ENCODE measurements around the gene EXOSC10. TPM values are rescaled to one million over a fixed set of nuclear protein-coding genes. Genes with fewer than 3 reads are reported as not detected.
"Not testable (repeated sequence)": the region's sequence is repeated elsewhere in the genome, so short reads cannot be mapped to it uniquely, and the experiment has no call there.

Gene EXOSC10
- total and polyA plus RNA-seq, 2 donors (not counting 3 experiments of a cell fraction or from before 2014, with no cell fraction given) = 74.9 to 103 TPM

GRCh38 chr1:11019971-11020370, 79.7 kb downstream of the EXOSC10 start:
- DNase-seq (ENCODE audit: low read depth, low spot score) (no peak), FAIRE-seq (no peak)
- CTCF ChIA-PET = no interaction called here
- H3K4me1 ChIP-seq (ENCODE audit: control insufficient read depth, extremely low read depth, insufficient read depth, low read length) = no peaks in the 10 kb centered on the region
- intact Hi-C loops (cut with micrococcal nuclease) = no loop called here
- TF ChIP-seq CTCF (IDR thresholded peaks at IDR 0.05; ENCODE audit: extremely low read depth in 1 of 2, insufficient read depth in 1 of 2, low read depth in 1 of 2, low read length in 2 of 2) (no peak), MAX (IDR thresholded peaks at IDR 0.05; ENCODE audit: insufficient read depth, insufficient read length) (no peak), POLR2AphosphoS5 (IDR thresholded peaks at IDR 0.05; ENCODE audit: insufficient read depth, low read depth, low read length) (no peak), MYC (IDR thresholded peaks at IDR 0.05; ENCODE audit: low read depth, low read length) (no peak), EZH2 (IDR thresholded peaks at IDR 0.05; ENCODE audit: borderline replicate concordance, low read depth, low read length, severe bottlenecking) (no peak), FOS (IDR thresholded peaks at IDR 0.05; ENCODE audit: borderline replicate concordance, insufficient read depth, low read length) (no peak), JUN (IDR thresholded peaks at IDR 0.05; ENCODE audit: borderline replicate concordance, insufficient read depth, insufficient read length, low read depth) (no peak), GATA2 (IDR thresholded peaks at IDR 0.05; ENCODE audit: insufficient read depth, insufficient read length, low read depth, low read length) (no peak), POLR2A (IDR thresholded peaks at IDR 0.05; ENCODE audit: low read depth, low read length) (no peak)
- H3K4me3 ChIP-seq (replicated peaks in 1 of 3; ENCODE audit: insufficient read depth in 1 of 3, low read depth in 1 of 3, low read length in 3 of 3) = no peak overlapping the region
- no peaks in the 10 kb centered on the region for H3K9me3 ChIP-seq (replicated peaks; ENCODE audit: control insufficient read depth, insufficient read depth, low read length)
- no peaks in the 10 kb centered on the region for H3K9me1 ChIP-seq (replicated peaks; ENCODE audit: control insufficient read depth, extremely low read depth, insufficient read depth, low read length)
- peaks cover 12% of the 10 kb centered on the region for H4K20me1 ChIP-seq (replicated peaks; ENCODE audit: control insufficient read depth, extremely low read depth, insufficient read depth, low read length)
- H3K4me2 ChIP-seq (ENCODE audit: insufficient read depth, low read length) = no peak overlapping the region
- POLR2A ChIA-PET = no interaction called here
- peaks cover 34 to 37% of the 10 kb centered on the region in 2 experiments for H3K36me3 ChIP-seq (ENCODE audit: control insufficient read depth in 2 of 2, extremely low read depth in 1 of 2, insufficient read depth in 2 of 2, low read length in 2 of 2)
- BruUV-seq (replicated peaks) = no TSS peak
- dilution Hi-C loops (cut with MboI; ENCODE audit: extremely low pct_ligation_motif_present, low sequenced_read_pairs) = no loop called here
- H3K27me3 ChIP-seq (ENCODE audit: control insufficient read depth in 2 of 2, insufficient read depth in 2 of 2, low read length in 2 of 2) = no peaks in the 10 kb centered on the region
- peaks cover 35% of the 10 kb centered on the region for H3K79me2 ChIP-seq (ENCODE audit: control insufficient read depth, insufficient read depth, low read length)
- H3K9ac ChIP-seq (replicated peaks; ENCODE audit: extremely low read depth, insufficient read depth, low read length) = no peak overlapping the region
- H3K27ac ChIP-seq (ENCODE audit: insufficient read depth, low read depth, low read length) = no peak overlapping the region
- H2AFZ ChIP-seq (ENCODE audit: low read depth, low read length) = no peak overlapping the region

GRCh38 chr1:11019358-11019757, 80.3 kb downstream of the EXOSC10 start:
- H3K9ac ChIP-seq (replicated peaks; ENCODE audit: extremely low read depth, insufficient read depth, low read length); CTCF ChIA-PET; DNase-seq (ENCODE audit: low read depth, low spot score); POLR2A ChIA-PET; H3K27ac ChIP-seq (ENCODE audit: insufficient read depth, low read depth, low read length); H3K9me1 ChIP-seq (replicated peaks; ENCODE audit: control insufficient read depth, extremely low read depth, insufficient read depth, low read length); H3K27me3 ChIP-seq (ENCODE audit: control insufficient read depth in 2 of 2, insufficient read depth in 2 of 2, low read length in 2 of 2); intact Hi-C loops (cut with micrococcal nuclease); H3K4me3 ChIP-seq (replicated peaks in 1 of 3; ENCODE audit: insufficient read depth in 1 of 3, low read depth in 1 of 3, low read length in 3 of 3); H2AFZ ChIP-seq (ENCODE audit: low read depth, low read length); H3K9me3 ChIP-seq (replicated peaks; ENCODE audit: control insufficient read depth, insufficient read depth, low read length); H3K4me1 ChIP-seq (ENCODE audit: control insufficient read depth, extremely low read depth, insufficient read depth, low read length); FAIRE-seq; dilution Hi-C loops (cut with MboI; ENCODE audit: extremely low pct_ligation_motif_present, low sequenced_read_pairs); BruUV-seq (replicated peaks); H3K4me2 ChIP-seq (ENCODE audit: insufficient read depth, low read length): not testable (repeated sequence)
- H3K79me2 ChIP-seq (ENCODE audit: control insufficient read depth, insufficient read depth, low read length) = peaks cover 41% of the 10 kb centered on the region
- peaks cover 32 to 35% of the 10 kb centered on the region in 2 experiments for H3K36me3 ChIP-seq (ENCODE audit: control insufficient read depth in 2 of 2, extremely low read depth in 1 of 2, insufficient read depth in 2 of 2, low read length in 2 of 2)
- H4K20me1 ChIP-seq (replicated peaks; ENCODE audit: control insufficient read depth, extremely low read depth, insufficient read depth, low read length) = peaks cover 12% of the 10 kb centered on the region
